ENCODE results near the gene KRT79.
"Not testable (repeated sequence)": the region's sequence is repeated elsewhere in the genome, so short reads cannot be mapped to it uniquely, and the experiment has no call there.

Gene KRT79

GRCh38 chr12:52860102-52860823 lies 26.2 kb upstream of the KRT79 start:
- DNase-seq = no peak

GRCh38 chr12:52857500-52857899 lies 23.4 kb upstream of the KRT79 start:
- no peak for DNase-seq

- no peak for DNase-seq
Observed at GRCh38 chr12:52856787-52857186, 22.7 kb upstream of the KRT79 start.

- DNase-seq = not testable (repeated sequence)
Observed at GRCh38 chr12:52856077-52856476, 22.0 kb upstream of the KRT79 start.

- DNase-seq = no peak
Observed at GRCh38 chr12:52851787-52852186, 17.7 kb upstream of the KRT79 start.

GRCh38 chr12:52850681-52851080 lies 16.6 kb upstream of the KRT79 start:
- no peak for DNase-seq

- DNase-seq = no peak
Observed at GRCh38 chr12:52849511-52849910, 15.4 kb upstream of the KRT79 start.

GRCh38 chr12:52848661-52849255 lies 14.6 kb upstream of the KRT79 start, which contains the start of gene KRT78:
TSS of gene KRT78 (minus strand) at chr12:52848994. CDS start at chr12:52848930, 64 bp downstream.
- DNase-seq = no peak

- no peak for DNase-seq
Observed at GRCh38 chr12:52847335-52848102, 13.4 kb upstream of the KRT79 start.

- DNase-seq = no peak
Observed at GRCh38 chr12:52846356-52846970, 12.4 kb upstream of the KRT79 start.

GRCh38 chr12:52845946-52846345 lies 11.8 kb upstream of the KRT79 start:
- no peak for DNase-seq

GRCh38 chr12:52844386-52844785 lies 10.3 kb upstream of the KRT79 start:
- no peak for DNase-seq

GRCh38 chr12:52839436-52840105 lies 5.5 kb upstream of the KRT79 start:
- DNase-seq = no peak

- no peak for DNase-seq
Observed at GRCh38 chr12:52838609-52839435, 4.7 kb upstream of the KRT79 start.

- no peak for DNase-seq
Observed at GRCh38 chr12:52837781-52838608, 3.9 kb upstream of the KRT79 start.

GRCh38 chr12:52837413-52837741 lies 3.3 kb upstream of the KRT79 start:
- DNase-seq = no peak

- no peak for DNase-seq
Observed at GRCh38 chr12:52836491-52837412, 2.6 kb upstream of the KRT79 start.

- no peak for DNase-seq
Observed at GRCh38 chr12:52836042-52836466, 1.9 kb upstream of the KRT79 start.

GRCh38 chr12:52835271-52836041 lies 1.3 kb upstream of the KRT79 start:
- DNase-seq = no peak
